HepG2 (cell line): ENCODE measurements around the gene TRIAP1. TPM values are rescaled to one million over a fixed set of nuclear protein-coding genes. Genes with fewer than 3 reads are reported as not detected.

ENCODE experiments used
- DZIP1 ChIP-seq: sonication (generic); formaldehyde crosslinking; IDR thresholded peaks from 2 replicates; pipeline ENCODE4 v1.5.0; 2020; ENCODE audit warnings: mild to moderate bottlenecking, missing genetic modification reagents
- E2F2 ChIP-seq: sonication (generic); formaldehyde crosslinking; IDR thresholded peaks from 2 replicates; pipeline ENCODE4 v1.4.0; 2020; ENCODE audit warnings: missing genetic modification reagents, borderline replicate concordance
- GATAD1 ChIP-seq: IDR thresholded peaks from 2 replicates; pipeline ENCODE4 v1.6.1; 2016; ENCODE audit warnings: missing genetic modification reagents, missing compliant biosample characterization
- MLXIP ChIP-seq: sonication (generic); formaldehyde crosslinking; IDR thresholded peaks from 2 replicates; pipeline ENCODE4 v1.9.0; 2021; ENCODE audit warnings: missing genetic modification reagents, borderline replicate concordance
- NFKB2 ChIP-seq: sonication (generic); formaldehyde crosslinking; IDR thresholded peaks from 2 replicates; pipeline ENCODE4 v1.4.0; 2020; ENCODE audit warnings: missing genetic modification reagents, borderline replicate concordance
- PTBP1 ChIP-seq: fragments of 200-400 bp; formaldehyde crosslinking; IDR thresholded peaks from 2 replicates; pipeline ENCODE4 v1.6.1; 2018; ENCODE audit warnings: low read length, low read depth; ENCODE audit not compliant: poor library complexity, severe bottlenecking
- SNRNP70 ChIP-seq: fragments of 200-400 bp; formaldehyde crosslinking; IDR thresholded peaks from 2 replicates; pipeline ENCODE4 v1.6.1; 2017; ENCODE audit warnings: mild to moderate bottlenecking, low read depth, low read length, moderate library complexity
- TEAD3 ChIP-seq: optimal IDR thresholded peaks from 2 replicates; pipeline ENCODE3; 2016; ENCODE audit warnings: borderline replicate concordance
- TFDP1 ChIP-seq: IDR thresholded peaks from 2 replicates; pipeline ENCODE4 v1.6.1; 2016; ENCODE audit warnings: missing compliant biosample characterization, missing genetic modification reagents, borderline replicate concordance
- ZFP90 ChIP-seq: sonication (generic); formaldehyde crosslinking; IDR thresholded peaks from 2 replicates; pipeline ENCODE4 v1.8.0; 2022; ENCODE audit warnings: missing genetic modification reagents, mild to moderate bottlenecking, inconsistent platforms, borderline replicate concordance
- ZNF10 ChIP-seq: sonication (generic); formaldehyde crosslinking; IDR thresholded peaks from 2 replicates; pipeline ENCODE4 v1.4.0; 2020; ENCODE audit warnings: mild to moderate bottlenecking, low read depth, missing genetic modification reagents, borderline replicate concordance
- ZNF280D ChIP-seq: sonication (generic); formaldehyde crosslinking; IDR thresholded peaks from 2 replicates; pipeline ENCODE4 v1.5.1; 2020; ENCODE audit warnings: mild to moderate bottlenecking, missing genetic modification reagents
- ZNF704 ChIP-seq: sonication (generic); formaldehyde crosslinking; IDR thresholded peaks from 2 replicates; pipeline ENCODE4 v1.8.1; 2023; ENCODE audit warnings: mild to moderate bottlenecking, inconsistent platforms, moderate library complexity, missing genetic modification reagents, borderline replicate concordance
- polyA plus RNA-seq, 8 experiments: library from polyadenylated mRNA; depleted of rRNA in 3 of 8; stranded (reverse) in 7 of 8; unstranded in 1 of 8; fragments of >200 nt; fragmentation: Illumina TruSeq in 4 of 8; extraction: Trizol in 4 of 8; gene quantifications; 2 replicates each; pipeline versions ENCODE4 v1.2.1 to v1.2.3, GENCODE V29; 2011 to 2016; ENCODE audit warnings: low read depth in 4 of 8, missing spikeins in 1 of 8, mixed read lengths in 1 of 8; ENCODE audit not compliant: insufficient read depth in 1 of 8
- total RNA-seq, 5 experiments: library from RNA; depleted of rRNA; stranded (reverse); fragments of >200 nt; fragmentation: Illumina TruSeq; extraction: Trizol; gene quantifications; 2 replicates each; pipeline ENCODE4 v1.2.3, GENCODE V29; 2016; ENCODE audit warnings: low read depth in 1 of 5

Gene TRIAP1
- total and polyA plus RNA-seq, 2 of the 13 experiments (the other 11 are each of a cell fraction or from before 2014, with no cell fraction given), result 55.0 to 117 TPM

GRCh38 chr12:120437735-120438494 is 8.3 kb downstream of the TRIAP1 start, which contains the start of gene COX6A1 (continued):
- TF ChIP-seq DZIP1 (peak; percentile 73; the same call in 1 of the 2 replicates), E2F2 (CRISPR knock-in tag) (0 out of 2 replicates have a peak, but pooled peaks have one; percentile 31), TFDP1 (CRISPR knock-in tag) (peak; percentile 50; the same call in 1 of the 2 replicates), SNRNP70 (no peak), ZNF280D (CRISPR knock-in tag) (no peak), ZNF704 (CRISPR knock-in tag) (0 out of 2 replicates have a peak, but pooled peaks have one; percentile 51), PTBP1 (no peak), MLXIP (CRISPR knock-in tag) (no peak), TEAD3 (CRISPR knock-in tag) (peak; percentile 29), NFKB2 (peak; percentile 77; the same call in 1 of the 2 replicates), GATAD1 (CRISPR knock-in tag) (peak; percentile 92), ZNF10 (CRISPR knock-in tag) (no peak), ZFP90 (CRISPR knock-in tag) (0 out of 2 replicates have a peak, but pooled peaks have one; percentile 60)
